Umbilical cord (tissue), 2 donors: ENCODE results near the gene CCDC170. TPM values are rescaled to one million over a fixed set of nuclear protein-coding genes. Genes with fewer than 3 reads are reported as not detected.

Experiments
- DNase-seq: peaks from one replicate; pipeline ENCODE4 v3.0.0-alpha.2; 2015; ENCODE audit warnings: low spot score
- total RNA-seq: library from RNA; depleted of rRNA; stranded (reverse); fragments of >200 nt; gene quantifications from one replicate; pipeline ENCODE4 v1.2.3, GENCODE V29; 2014; ENCODE audit warnings: low replicate concordance; ENCODE audit not compliant: insufficient read depth

Gene CCDC170
- total RNA-seq, 1 donor from 2014 or later: 1.4 TPM

GRCh38 chr6:151656392-151656791 lies 162.6 kb downstream of the CCDC170 start:
- DNase-seq: no peak

GRCh38 chr6:151658091-151658490 lies 164.3 kb downstream of the CCDC170 start:
- DNase-seq: no peak

- no peak for DNase-seq
Observed at GRCh38 chr6:151659212-151659611, 165.4 kb downstream of the CCDC170 start.

DNA sequence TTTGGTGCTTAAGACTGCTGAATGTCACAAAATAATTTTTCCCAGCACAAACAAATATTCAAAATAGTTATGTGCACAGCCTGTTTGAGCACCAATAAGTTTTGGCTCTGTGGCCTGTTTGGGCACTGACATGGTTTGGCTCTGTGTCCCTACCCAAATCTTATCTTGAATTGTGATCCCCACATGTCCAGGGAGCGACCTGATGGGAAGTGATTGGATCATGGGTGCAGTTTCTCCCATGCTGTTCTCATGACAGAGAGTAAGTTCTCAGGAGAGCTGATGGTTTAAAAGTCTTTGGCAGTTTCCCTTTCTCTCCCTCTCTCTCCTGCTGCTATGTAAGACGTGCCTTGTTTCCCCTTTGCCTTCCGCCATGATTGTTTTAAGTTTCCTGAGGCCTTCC lies 167.7 kb downstream of the CCDC170 start:
- no peak for DNase-seq

DNA sequence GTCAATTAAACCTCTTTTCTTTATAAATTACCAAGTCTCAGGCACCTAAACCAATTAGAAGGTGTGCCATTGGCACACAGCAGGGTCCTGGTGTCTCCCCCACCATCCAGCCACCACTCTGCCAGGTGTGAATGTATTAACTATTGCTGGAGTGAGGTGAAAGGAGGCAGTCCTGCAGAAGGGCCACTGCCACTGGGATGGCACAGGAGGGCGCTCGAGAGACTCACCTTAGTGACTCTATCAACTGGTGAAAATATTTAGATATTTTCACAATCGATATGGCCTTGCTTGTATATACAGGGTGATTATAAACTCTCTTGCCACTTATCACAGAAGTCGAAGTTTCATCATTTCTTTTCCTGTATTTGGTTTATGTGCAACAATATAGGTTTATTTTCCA lies 168.1 kb downstream of the CCDC170 start:
- DNase-seq: no peak

GRCh38 chr6:151663559-151663958 lies 169.7 kb downstream of the CCDC170 start:
- DNase-seq: no peak

DNA sequence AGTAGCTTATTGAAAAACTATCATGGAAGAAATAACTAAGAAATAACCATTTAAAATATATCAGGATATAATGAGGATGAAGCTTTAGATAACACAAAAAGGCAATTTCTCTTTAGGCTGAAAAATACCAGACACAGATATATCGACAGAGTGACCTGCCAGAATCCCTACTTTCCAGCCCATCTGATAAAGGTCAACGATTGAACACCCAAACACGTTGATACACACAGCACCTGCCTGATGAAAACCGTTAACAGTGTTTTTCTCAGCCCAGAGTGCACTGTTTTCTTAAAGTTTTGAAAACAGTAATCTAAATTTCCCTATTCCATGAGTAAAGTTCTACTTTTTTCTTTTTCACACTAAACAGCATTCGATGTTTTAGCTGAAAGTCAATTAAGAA lies 170.6 kb downstream of the CCDC170 start:
- DNase-seq: no peak

- no peak for DNase-seq
Observed at GRCh38 chr6:151665329-151665728, 171.5 kb downstream of the CCDC170 start.

DNA sequence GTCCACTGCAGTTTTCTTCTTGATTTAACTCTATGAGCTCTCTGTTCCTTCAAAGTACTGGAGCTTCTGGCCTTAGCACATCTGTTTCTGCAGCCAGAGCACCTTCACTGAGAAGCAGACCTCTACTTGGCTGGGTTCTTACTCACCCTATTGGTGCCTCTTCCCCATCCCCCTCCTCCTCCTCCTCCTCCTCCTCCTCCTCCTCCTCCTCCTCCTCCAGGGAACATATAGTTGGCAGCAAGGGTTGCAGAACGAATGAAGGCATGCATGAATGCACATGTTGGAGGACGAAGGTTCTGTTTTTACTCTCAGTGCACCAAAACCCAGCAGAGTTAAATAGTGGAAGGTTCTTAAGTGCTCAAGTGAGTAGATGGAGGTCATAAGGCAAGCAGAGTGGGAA lies 172.7 kb downstream of the CCDC170 start:
- DNase-seq: no peak

DNA sequence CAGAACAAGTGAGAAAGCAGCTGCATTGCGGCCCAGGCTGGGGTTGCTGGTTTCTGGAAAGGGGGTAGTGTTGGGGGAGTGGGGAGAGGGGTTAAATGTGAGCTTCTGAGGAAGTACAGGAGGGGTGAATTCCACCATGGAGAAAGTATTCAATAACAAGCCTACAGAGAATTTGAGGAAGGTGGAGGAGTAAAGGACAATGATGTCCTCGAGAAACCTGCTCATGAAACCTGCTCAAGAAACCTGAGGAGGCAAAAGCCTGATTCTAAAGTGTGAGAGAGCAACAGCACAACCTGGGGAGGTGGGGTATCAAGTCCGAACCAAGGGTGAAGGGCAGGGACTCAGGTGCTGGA lies 175.4 kb downstream of the CCDC170 start:
- no peak for DNase-seq

GRCh38 chr6:151670116-151670515 lies 176.3 kb downstream of the CCDC170 start:
- no peak for DNase-seq

Other genes starting within 250 kb of the CCDC170 start
- gene ZBTB2, start 102.5 kb upstream of the CCDC170 start, total RNA-seq: 9.1 TPM
- gene RMND1, start 41.9 kb upstream of the CCDC170 start, total RNA-seq: 54.9 TPM